ENCODE results near the gene TPST1. TPM values are rescaled to one million over a fixed set of nuclear protein-coding genes. Genes with fewer than 3 reads are reported as not detected.
"Not testable (repeated sequence)": the region's sequence is repeated elsewhere in the genome, so short reads cannot be mapped to it uniquely, and the experiment has no call there.

Gene TPST1
- total RNA-seq, 1 donor from 2014 or later = 21.1 TPM

DNA sequence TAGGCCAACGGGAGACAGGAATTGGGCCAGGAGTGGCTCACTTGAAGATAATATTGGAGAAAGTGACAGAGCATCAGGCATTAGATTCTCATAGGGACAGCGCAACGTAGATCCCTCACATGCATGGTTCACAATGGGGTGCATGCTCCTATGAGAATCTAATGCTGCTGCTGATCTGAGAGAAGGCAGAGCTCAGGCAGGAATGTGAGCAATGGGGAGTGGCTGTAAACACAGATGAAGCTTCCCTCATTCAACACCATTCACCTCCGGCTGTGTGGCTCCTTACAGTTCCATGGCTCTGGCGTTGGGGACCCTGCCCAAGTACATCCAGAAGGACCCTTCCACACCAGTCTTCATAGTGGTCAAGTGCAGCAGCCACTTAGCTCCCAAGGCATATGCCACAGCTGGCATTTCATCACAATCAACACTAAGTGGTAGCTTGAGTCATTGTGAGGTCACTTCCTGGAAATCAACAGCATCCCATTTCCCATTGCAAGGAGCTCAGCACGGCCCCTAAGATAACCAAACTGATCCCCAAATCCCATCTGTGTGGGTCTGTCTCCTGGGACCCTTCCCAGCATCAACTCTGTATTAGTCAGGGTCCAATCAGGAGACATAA, 174.5 kb downstream of the TPST1 start:
- DNase-seq (ENCODE audit: low spot score) = no peak

DNA sequence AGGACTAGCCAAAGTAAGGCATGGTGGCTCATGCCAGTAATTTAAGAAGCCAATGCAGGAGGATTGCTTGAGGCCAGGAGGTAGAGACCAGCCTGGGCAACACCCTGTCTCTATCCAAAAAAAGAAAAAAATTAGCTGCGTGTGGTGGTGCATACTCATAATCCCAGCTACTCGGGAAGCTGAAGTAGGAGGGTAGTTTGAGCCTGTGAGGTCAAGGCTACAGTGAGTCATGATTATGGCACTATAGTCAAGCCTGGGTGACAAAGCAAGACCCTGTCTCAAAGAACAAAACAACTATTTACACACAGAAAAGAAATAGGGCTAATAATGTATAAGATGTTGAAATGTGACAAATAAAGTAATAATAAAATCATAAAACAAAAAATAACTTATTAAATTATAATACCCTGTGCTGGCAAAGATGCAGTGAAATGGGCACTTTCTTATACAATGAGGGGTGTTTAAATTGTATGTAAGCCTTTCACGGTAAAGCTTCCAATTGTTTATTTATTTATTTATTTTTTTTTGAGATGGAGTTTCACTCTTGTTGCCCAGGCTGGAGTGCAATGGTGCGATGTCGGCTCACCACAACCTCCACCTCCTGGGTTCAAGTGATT, 175.2 kb downstream of the TPST1 start:
- DNase-seq (ENCODE audit: low spot score) = no peak

DNA sequence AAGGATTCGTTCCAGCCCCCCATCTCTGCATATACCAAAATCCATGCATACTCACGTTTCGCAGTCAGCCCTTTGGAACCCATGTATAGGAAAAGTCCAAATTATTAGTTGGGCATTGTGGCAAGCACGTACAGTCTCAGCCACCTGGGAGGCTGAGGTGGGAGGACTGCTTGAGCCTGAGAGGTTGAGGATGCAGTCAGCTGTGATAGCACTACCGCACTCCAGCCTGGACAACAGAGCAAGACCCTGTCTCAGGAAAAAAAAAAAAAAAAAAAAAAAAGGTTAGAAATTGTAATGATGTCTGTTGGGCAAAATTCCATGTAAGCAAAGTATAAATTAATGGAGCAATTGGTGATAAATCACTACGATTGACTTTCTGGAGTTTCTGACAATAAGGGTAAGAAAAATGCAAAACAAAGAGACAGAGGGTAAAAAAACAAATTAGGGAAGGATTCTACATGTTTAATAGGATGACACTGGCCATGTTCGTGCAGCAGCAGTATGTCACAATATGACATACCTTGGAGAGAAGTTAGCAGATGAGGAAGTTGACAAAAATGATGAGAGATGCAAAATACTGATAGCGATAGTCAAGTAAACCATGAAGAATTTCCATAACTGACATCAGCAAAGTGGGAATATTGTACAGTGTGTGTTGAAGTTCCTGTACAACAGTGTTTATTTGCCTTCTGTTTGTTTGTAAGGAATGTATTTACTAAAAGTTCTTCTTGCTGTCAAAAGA, 177.2 kb downstream of the TPST1 start:
- DNase-seq (ENCODE audit: low spot score) = not testable (repeated sequence)

DNA sequence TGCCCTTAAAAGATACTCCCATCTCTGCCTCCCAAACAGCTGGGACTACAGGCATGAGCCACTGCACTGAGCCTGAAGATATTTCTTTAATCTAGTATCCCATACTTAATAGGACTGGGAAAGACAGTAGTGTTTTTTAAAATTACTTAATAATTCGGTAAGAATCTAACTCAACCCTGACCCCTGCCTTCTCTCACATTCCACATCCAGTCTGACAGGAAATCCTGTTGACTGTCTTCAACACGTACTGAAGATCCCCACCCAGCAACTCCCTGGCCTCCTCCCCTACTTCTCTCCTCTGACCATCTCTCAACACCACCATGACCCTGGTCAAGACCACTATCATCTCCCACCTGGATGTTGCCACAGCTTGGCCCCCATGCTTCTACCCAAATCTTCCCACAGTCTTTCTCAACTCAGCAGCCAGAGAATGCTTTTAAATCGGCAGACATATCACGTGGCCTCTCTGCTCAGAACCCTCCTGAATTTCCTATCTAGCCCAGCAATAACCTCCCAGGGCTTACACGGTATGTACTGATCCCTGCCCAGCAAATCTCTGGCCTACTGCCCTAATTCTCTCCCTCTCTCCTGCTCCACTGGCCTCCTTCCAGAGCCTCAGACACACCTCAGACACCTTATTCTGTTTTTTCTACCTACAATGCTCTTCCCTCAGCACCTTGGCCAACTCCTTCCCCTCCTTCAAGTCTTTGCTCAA, 180.2 kb downstream of the TPST1 start:
- DNase-seq (ENCODE audit: low spot score) = not testable (repeated sequence)

DNA sequence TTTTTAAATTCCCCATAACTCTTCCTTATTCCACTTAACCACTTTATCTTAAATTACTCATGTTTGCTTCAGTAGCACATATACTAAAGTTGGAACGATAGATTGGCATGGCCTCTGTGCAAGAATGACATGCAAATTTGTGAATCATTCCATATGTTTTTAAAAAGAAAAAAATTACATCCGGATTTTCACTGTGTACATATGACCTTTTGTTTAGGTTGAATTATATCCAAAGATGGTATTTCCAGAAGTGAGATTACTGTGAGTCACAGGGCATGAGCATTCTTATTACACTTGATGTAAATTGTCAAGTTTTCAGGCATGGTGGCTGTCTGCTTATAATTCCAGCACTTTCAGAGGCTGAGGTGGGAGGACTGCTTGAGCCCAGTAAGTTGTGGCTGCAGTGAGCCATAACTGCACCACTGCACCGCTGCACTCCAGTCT, 190.0 kb downstream of the TPST1 start:
- DNase-seq (ENCODE audit: low spot score) = not testable (repeated sequence)

DNA sequence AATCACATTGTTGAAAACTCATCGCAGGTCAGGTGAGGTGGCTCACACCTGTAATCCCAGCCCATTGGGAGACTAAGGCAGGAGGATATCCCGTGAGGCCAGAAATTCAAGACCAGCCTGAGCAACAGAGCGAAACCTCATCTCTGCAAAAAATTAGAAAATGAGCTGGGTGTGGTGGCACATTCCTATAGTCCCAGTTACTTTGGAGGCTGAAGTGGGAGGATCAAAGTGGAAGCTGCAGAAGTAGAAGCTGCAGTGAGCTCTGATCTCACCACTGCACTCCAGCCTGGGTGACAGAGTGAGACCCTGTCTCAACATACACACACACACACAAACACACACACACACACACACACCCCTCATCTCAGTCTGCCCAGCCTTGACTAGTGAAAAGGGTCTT, 190.9 kb downstream of the TPST1 start:
- not testable (repeated sequence) for DNase-seq (ENCODE audit: low spot score)

DNA sequence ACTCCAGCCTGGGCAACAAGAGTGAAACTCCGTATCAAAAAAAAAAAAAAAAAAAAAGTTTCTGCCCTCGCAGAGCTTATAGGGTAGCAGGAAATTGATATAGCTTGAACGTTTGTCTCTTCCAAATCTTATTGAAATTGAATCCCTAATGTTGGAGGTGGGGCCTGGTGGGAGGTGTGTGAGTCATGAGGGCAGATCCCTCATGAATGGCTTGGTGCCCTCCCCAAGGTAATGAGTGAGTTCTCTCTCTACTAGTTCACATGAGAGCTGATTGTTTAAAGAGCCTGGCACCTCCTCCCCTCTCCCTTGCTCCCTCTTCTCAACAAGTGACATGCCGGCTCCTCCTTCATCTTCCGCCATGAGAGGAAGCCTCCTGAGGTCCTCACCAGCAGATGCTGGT, 193.7 kb downstream of the TPST1 start:
- not testable (repeated sequence) for DNase-seq (ENCODE audit: low spot score)

DNA sequence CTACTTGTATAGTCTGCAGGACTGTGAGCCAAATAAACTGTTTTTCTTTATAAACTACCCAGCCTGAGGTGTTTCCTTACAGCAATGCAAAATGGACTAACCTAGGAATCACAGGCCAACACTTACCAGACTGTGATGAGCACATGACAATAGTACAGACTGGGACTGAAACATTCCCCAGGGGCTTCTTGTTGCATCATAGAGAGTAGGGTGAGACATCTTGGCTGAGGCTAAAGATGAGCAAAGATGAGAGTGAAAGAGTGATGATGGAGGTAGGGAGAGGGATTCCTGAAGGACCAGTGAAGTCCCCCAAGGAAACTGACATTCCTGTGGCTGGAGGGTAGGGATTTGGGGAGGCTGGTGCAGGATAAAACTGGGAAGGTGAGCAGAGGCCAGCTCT, 194.4 kb downstream of the TPST1 start:
- DNase-seq (ENCODE audit: low spot score) = no peak

DNA sequence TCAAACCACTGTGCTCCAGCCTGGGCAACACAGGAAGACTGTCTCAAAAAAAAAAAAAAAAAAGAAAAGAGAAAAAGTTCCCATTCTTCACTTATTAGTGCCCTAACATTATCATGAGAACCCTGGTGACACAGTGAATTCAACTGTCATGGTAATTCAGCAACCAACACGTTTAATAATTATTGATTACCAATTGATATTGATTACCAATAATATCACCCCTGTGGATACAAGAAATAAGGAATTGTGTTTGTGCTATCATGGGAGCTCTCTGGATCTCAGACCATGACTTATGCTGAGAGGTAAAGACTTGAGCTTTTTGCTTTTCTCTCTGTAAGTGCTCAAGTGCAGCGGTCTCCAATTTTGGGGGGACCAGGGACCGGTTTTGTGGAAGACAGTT, 195.3 kb downstream of the TPST1 start:
- no peak for DNase-seq (ENCODE audit: low spot score)

DNA sequence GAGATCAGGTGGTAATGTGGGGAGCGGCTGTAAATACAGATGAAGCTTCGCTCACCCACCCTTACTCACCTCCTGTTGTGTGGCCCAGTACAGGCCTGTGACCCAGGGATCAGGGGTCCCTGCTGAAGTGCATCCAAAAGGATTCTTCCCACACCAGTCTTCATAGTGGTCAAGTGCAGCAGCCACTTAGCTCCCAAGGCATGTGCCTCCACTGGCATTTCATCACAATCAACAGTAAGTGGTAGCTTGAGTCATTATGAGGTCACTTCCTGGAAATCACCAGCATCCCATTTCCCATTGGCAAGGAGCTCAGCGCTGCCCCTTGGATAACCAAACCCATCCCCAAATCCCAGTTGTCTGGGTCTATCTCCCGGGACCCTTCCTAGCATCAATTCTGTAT, 196.0 kb downstream of the TPST1 start:
- DNase-seq (ENCODE audit: low spot score) = not testable (repeated sequence)

DNA sequence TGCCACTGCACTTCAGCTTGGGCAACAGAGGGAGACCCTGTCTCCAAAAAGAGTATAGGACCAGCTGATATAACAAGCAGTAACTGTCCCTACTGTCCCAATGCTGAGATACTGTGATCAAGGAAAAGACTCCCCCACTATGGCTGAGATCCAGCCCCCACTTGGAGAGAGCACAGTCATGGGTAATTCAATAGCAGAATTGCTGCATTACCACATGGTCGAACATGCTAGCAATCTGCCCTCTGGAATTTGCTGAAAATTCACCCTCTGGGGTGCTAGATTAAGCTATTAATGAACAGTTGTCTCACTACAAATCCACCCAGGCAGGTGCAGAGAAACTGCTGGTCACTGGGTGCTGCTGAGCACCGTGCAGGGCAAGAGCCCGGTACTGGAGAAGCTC, 196.8 kb downstream of the TPST1 start:
- not testable (repeated sequence) for DNase-seq (ENCODE audit: low spot score)

DNA sequence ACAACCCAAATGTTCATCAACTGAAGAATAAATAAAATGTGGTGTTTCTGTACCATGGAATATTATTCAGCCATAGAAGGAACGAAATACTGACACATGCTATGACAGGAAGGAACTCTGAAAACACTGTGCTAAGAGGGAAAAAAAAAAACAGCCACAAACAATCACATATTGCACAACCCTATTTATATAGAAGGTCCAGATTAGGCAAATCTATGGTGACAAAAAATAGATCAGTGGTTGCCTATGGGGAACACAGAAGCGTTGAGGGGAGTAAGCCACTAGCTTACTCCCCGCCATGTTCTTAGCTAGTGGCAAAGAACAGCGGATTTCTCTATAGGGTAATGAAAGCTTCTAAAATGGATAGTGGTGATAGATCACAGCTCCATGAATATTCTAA, 198.4 kb downstream of the TPST1 start:
- no peak for DNase-seq (ENCODE audit: low spot score)

DNA sequence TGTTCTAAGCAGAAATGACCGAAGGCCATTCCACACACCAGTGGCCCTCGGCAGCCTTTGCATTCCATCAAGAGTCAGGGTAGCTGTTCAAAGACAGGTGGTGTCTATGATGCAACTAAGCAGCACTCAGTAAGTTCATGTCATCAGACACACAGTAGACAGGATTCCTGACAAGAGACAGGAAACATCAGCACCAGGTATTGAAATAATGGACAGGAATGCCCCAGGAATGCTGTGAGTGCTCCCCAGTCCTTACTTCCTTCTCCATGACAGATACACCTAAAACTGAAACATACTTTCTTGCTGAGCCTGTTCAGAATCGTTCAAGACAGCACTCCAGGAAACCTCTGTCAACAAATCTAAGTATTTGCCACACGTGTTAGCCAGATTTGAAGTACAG, 204.4 kb downstream of the TPST1 start:
- no peak for DNase-seq (ENCODE audit: low spot score)

Other genes with a start within 250 kb of the TPST1 start
- gene GUSB, start 223.1 kb upstream of the TPST1 start, total RNA-seq = 48.7 TPM
- 50.4 TPM for gene ASL, start 129.5 kb upstream of the TPST1 start, total RNA-seq
- 43.6 TPM for gene CRCP, start 90.5 kb upstream of the TPST1 start, total RNA-seq